HEK293 (cell line): Measurements from ENCODE around the gene RRP9.

Experiments used
- CTCF ChIA-PET: fragments of 350-600 bp; formaldehyde crosslinking; extraction: SDS; loops from one replicate; lab custom pipeline; 2021; ENCODE audit warnings: antibody characterized with exemption; lab: Yijun Ruan, JAX
- POLR2A ChIA-PET: fragments of 300-600 bp; formaldehyde crosslinking; extraction: SDS; loops from one replicate; lab custom pipeline; 2020; ENCODE audit warnings: antibody characterized with exemption, inconsistent platforms; lab: Yijun Ruan, JAX
- H3K27ac ChIP-seq: fragments of 200-500 bp; sonication (Bioruptor generic); 2 replicates; pipeline ENCODE4 v1.5.1; 2014; ENCODE audit warnings: low read depth, low read length, control low read depth, inconsistent platforms; ENCODE audit errors: extremely low read depth
- H3K36me3 ChIP-seq, 2 experiments: fragments of 200-500 bp in 1 of 2; sonication (Bioruptor generic) in 1 of 2; 1 replicate in 1 of 2; 2 replicates in 1 of 2; pipeline ENCODE4 v1.5.1; 2014 to 2017; ENCODE audit warnings: inconsistent platforms in 2 of 2, low read length in 2 of 2; ENCODE audit not compliant: control insufficient read depth in 2 of 2, insufficient read depth in 1 of 2
- H3K4me1 ChIP-seq: fragments of 200-500 bp; sonication (Bioruptor generic); 2 replicates; pipeline ENCODE4 v1.5.1; 2014; ENCODE audit warnings: mild to moderate bottlenecking, low read length, inconsistent platforms; ENCODE audit not compliant: control insufficient read depth, insufficient read depth
- H3K4me3 ChIP-seq: 2 replicates; pipeline ENCODE4 v1.5.1; 2011; ENCODE audit warnings: low read depth, mild to moderate bottlenecking, control low read depth, low read length, moderate library complexity
- H3K9me3 ChIP-seq: fragments of 200-500 bp; sonication (Bioruptor generic); 2 replicates; pipeline ENCODE4 v1.5.1; 2014; ENCODE audit warnings: low read depth, low read length, inconsistent platforms; ENCODE audit not compliant: control insufficient read depth, insufficient read depth
- ATF2 ChIP-seq: fragments of 450-650 bp; formaldehyde crosslinking; IDR thresholded peaks from 2 replicates; pipeline ENCODE4 v1.5.1; 2016; ENCODE audit warnings: missing biosample characterization, missing genetic modification characterization, low read depth
- EGR2 ChIP-seq: fragments of 450-650 bp; formaldehyde crosslinking; IDR thresholded peaks from 2 replicates; pipeline ENCODE4 v1.5.1; 2016; ENCODE audit warnings: low read depth, missing biosample characterization, missing genetic modification characterization
- GLIS1 ChIP-seq: fragments of 450-650 bp; formaldehyde crosslinking; IDR thresholded peaks from 2 replicates; pipeline ENCODE4 v1.5.1; 2016; ENCODE audit warnings: missing biosample characterization, missing genetic modification characterization
- PATZ1 ChIP-seq: fragments of 450-650 bp; formaldehyde crosslinking; IDR thresholded peaks from 2 replicates; pipeline ENCODE4 v1.5.1; 2016; ENCODE audit warnings: missing biosample characterization, missing genetic modification characterization
- RBAK ChIP-seq: fragments of 450-650 bp; formaldehyde crosslinking; IDR thresholded peaks from 2 replicates; pipeline ENCODE4 v1.5.1; 2016; ENCODE audit warnings: missing biosample characterization, missing genetic modification characterization
- SCRT2 ChIP-seq: fragments of 450-650 bp; formaldehyde crosslinking; IDR thresholded peaks from 2 replicates; pipeline ENCODE4 v1.5.1; 2016; ENCODE audit warnings: missing biosample characterization, missing genetic modification characterization
- ZBTB10 ChIP-seq: fragments of 450-650 bp; formaldehyde crosslinking; IDR thresholded peaks from 2 replicates; pipeline ENCODE4 v1.5.1; 2016; ENCODE audit warnings: missing biosample characterization, missing genetic modification characterization
- ZBTB21 ChIP-seq: fragments of 450-650 bp; formaldehyde crosslinking; IDR thresholded peaks from 2 replicates; pipeline ENCODE4 v1.5.1; 2017; ENCODE audit warnings: missing biosample characterization, missing genetic modification characterization
- ZEB2 ChIP-seq: fragments of 450-650 bp; formaldehyde crosslinking; IDR thresholded peaks from 2 replicates; pipeline ENCODE4 v1.5.1; 2016; ENCODE audit warnings: missing biosample characterization, missing genetic modification characterization
- ZIC2 ChIP-seq: fragments of 450-650 bp; formaldehyde crosslinking; IDR thresholded peaks from 2 replicates; pipeline ENCODE4 v1.5.1; 2016; ENCODE audit warnings: missing biosample characterization, missing genetic modification characterization
- ZNF114 ChIP-seq: fragments of 450-650 bp; formaldehyde crosslinking; IDR thresholded peaks from 2 replicates; pipeline ENCODE4 v1.5.0; 2017; ENCODE audit warnings: missing biosample characterization, missing genetic modification characterization
- ZNF138 ChIP-seq: fragments of 450-650 bp; formaldehyde crosslinking; IDR thresholded peaks from 2 replicates; pipeline ENCODE4 v1.5.1; 2016; ENCODE audit warnings: missing biosample characterization, missing genetic modification characterization, borderline replicate concordance
- ZNF362 ChIP-seq: fragments of 450-650 bp; formaldehyde crosslinking; IDR thresholded peaks from 2 replicates; pipeline ENCODE4 v1.5.1; 2016; ENCODE audit warnings: missing biosample characterization, missing genetic modification characterization
- ZNF629 ChIP-seq: fragments of 450-650 bp; formaldehyde crosslinking; IDR thresholded peaks from 2 replicates; pipeline ENCODE4 v1.5.1; 2017; ENCODE audit warnings: missing biosample characterization, missing genetic modification characterization
- ZNF785 ChIP-seq: fragments of 450-650 bp; formaldehyde crosslinking; IDR thresholded peaks from 2 replicates; pipeline ENCODE4 v1.5.1; 2016; ENCODE audit warnings: missing biosample characterization, missing genetic modification characterization
- ZNF791 ChIP-seq: fragments of 450-650 bp; formaldehyde crosslinking; IDR thresholded peaks from 2 replicates; pipeline ENCODE4 v1.5.1; 2016; ENCODE audit warnings: missing biosample characterization, missing genetic modification characterization

The RRP9 gene

GRCh38 chr3:51954105-51954504, 12.4 kb upstream of the RRP9 start (continued):
- TF ChIP-seq ZBTB10 (tag by site-specific recombination) (no peak), ZNF114 (no peak), ZNF362 (no peak), ZNF785 (tag by site-specific recombination) (no peak)

GRCh38 chr3:51953445-51953844, 11.7 kb upstream of the RRP9 start:
- H3K9me3 ChIP-seq = no peaks in the 10 kb centered on the region
- H3K4me3 ChIP-seq = no peak overlapping the region
- H3K4me1 ChIP-seq = no peaks in the 10 kb centered on the region
- POLR2A ChIA-PET = interaction anchor here (0.7 to 1.2 kb wide), 2 partner anchors 29 to 39 kb away, joined by 3 to 4 read pairs; partner anchors contain the start of gene ACY1
- CTCF ChIA-PET = interaction anchor here (0.6 to 2.8 kb wide), 2 partner anchors 11 to 20 kb away, joined by 3 to 6 read pairs; partner anchors contain the start of genes PARP3 and RRP9
- H3K27ac ChIP-seq = no peak overlapping the region
- TF ChIP-seq ZIC2 (tag by site-specific recombination) = peak; percentile 31; the same call in 1 of the 2 replicates
- peak; percentile 30; the same call in 1 of the 2 replicates for TF ChIP-seq GLIS1
- no peak for TF ChIP-seq ZNF791 (tag by site-specific recombination)
- peak; percentile 67 for TF ChIP-seq ZNF629 (tag by site-specific recombination)
- no peak for TF ChIP-seq EGR2 (tag by site-specific recombination)
- peak; percentile 10; the same call in 1 of the 2 replicates for TF ChIP-seq ZBTB21 (tag by site-specific recombination)
- TF ChIP-seq SCRT2 (tag by site-specific recombination) = 0 out of 2 replicates have a peak, but pooled peaks have one; percentile 19
- TF ChIP-seq ZEB2 = 0 out of 2 replicates have a peak, but pooled peaks have one; percentile 46
- peaks cover 0 to 15% of the 10 kb centered on the region in 2 experiments; a peak in 1 of 3 replicates for H3K36me3 ChIP-seq

GRCh38 chr3:51950899-51951298, 9.2 kb upstream of the RRP9 start:
- Histone ChIP-seq H3K27ac (no peak overlapping the region), H3K4me1 (no peaks in the 10 kb centered on the region), H3K4me3 (no peak overlapping the region), H3K36me3 (peaks cover 0 to 6% of the 10 kb centered on the region in 2 experiments; a peak in 1 of 3 replicates), H3K9me3 (no peaks in the 10 kb centered on the region)
- CTCF ChIA-PET = interaction anchor here (2.6 kb wide), 1 partner anchor 9 kb away, joined by 10 read pairs; the partner anchor contains the start of genes PARP3 and RRP9
- POLR2A ChIA-PET = no interaction called here
- TF ChIP-seq RBAK (tag by site-specific recombination) = no peak
- TF ChIP-seq ZNF138 (tag by site-specific recombination) = no peak
- no peak for TF ChIP-seq ATF2 (tag by site-specific recombination)
- no peak for TF ChIP-seq PATZ1 (tag by site-specific recombination)
